HUES48 (cell line): ENCODE results near the gene UAP1.

Experiments used
- H3K27ac ChIP-seq: one replicate; pipeline ENCODE4 v1.7.0; 2013; ENCODE audit warnings: low read depth, low read length, inconsistent platforms
- H3K27me3 ChIP-seq: 2 replicates; pipeline ENCODE4 v1.6.1; 2013; ENCODE audit warnings: mild to moderate bottlenecking, low read length; ENCODE audit not compliant: control insufficient read depth, insufficient read depth
- H3K36me3 ChIP-seq: 2 replicates; pipeline ENCODE4 v1.6.1; 2013; ENCODE audit warnings: low read length; ENCODE audit not compliant: control insufficient read depth, insufficient read depth
- H3K4me1 ChIP-seq: 2 replicates; pipeline ENCODE4 v1.6.1; 2013; ENCODE audit warnings: mild to moderate bottlenecking, low read length; ENCODE audit not compliant: control insufficient read depth, insufficient read depth
- H3K4me3 ChIP-seq: 2 replicates; pipeline ENCODE4 v1.5.1; 2013; ENCODE audit warnings: mild to moderate bottlenecking, low read depth, low read length
- H3K9ac ChIP-seq: 2 replicates; pipeline ENCODE4 v1.6.1; 2013; ENCODE audit warnings: mild to moderate bottlenecking, low read depth, low read length, moderate library complexity
- H3K9me3 ChIP-seq: 2 replicates; pipeline ENCODE4 v1.6.1; 2013; ENCODE audit warnings: low read length; ENCODE audit not compliant: control insufficient read depth, insufficient read depth

Gene UAP1

GRCh38 chr1:162561616-162562469, at the start of gene UAP1:
TSS of gene UAP1 (plus strand) at chr1:162561722. CDS start at chr1:162566069, 4,347 bp downstream.
- Histone ChIP-seq H3K9ac (peak within 1 kb of the TSS; percentile 67), H3K9me3 (no peaks in the 10 kb centered on the region), H3K4me1 (peaks cover 11% of the 10 kb centered on the region), H3K27ac (peak within 1 kb of the TSS; percentile 80), H3K36me3 (peaks cover 6% of the 10 kb centered on the region), H3K4me3 (peak within 1 kb of the TSS; percentile 82), H3K27me3 (peaks cover 8% of the 10 kb centered on the region)

- H3K9ac ChIP-seq = no peak overlapping the region
- H3K4me3 ChIP-seq = no peak overlapping the region
- H3K27ac ChIP-seq = no peak overlapping the region
- no peaks in the 10 kb centered on the region for H3K9me3 ChIP-seq
- no peaks in the 10 kb centered on the region for H3K27me3 ChIP-seq
- peaks cover 13% of the 10 kb centered on the region for H3K4me1 ChIP-seq
- H3K36me3 ChIP-seq = peaks cover 49% of the 10 kb centered on the region
Measured at GRCh38 chr1:162527314-162527713, 34.2 kb upstream of the UAP1 start.

- Histone ChIP-seq H3K9ac (0 out of 2 replicates have a peak overlapping the region, but pooled peaks have one; percentile 18), H3K27ac (peak overlapping the region; percentile 22)
Measured at GRCh38 chr1:162530307-162530987, 31.1 kb upstream of the UAP1 start.

GRCh38 chr1:162530988-162531319, 30.6 kb upstream of the UAP1 start:
- H3K4me1 ChIP-seq = peaks cover 13% of the 10 kb centered on the region
- H3K27ac ChIP-seq = no peak overlapping the region
- 0 out of 2 replicates have a peak overlapping the region, but pooled peaks have one; percentile 18 for H3K9ac ChIP-seq

More at GRCh38 chr1:162530307-162530987, 31.1 kb upstream of the UAP1 start:
- no peaks in the 10 kb centered on the region for H3K9me3 ChIP-seq
- H3K36me3 ChIP-seq = peaks cover 23% of the 10 kb centered on the region
- H3K4me1 ChIP-seq = peaks cover 13% of the 10 kb centered on the region
- no peak overlapping the region for H3K4me3 ChIP-seq
- H3K27me3 ChIP-seq = no peaks in the 10 kb centered on the region

GRCh38 chr1:162535501-162535900, 26.0 kb upstream of the UAP1 start:
- Histone ChIP-seq H3K9ac (no peak overlapping the region), H3K9me3 (no peaks in the 10 kb centered on the region), H3K27ac (no peak overlapping the region), H3K36me3 (no peaks in the 10 kb centered on the region), H3K4me3 (no peak overlapping the region), H3K27me3 (no peaks in the 10 kb centered on the region), H3K4me1 (peaks cover 4% of the 10 kb centered on the region)

More at GRCh38 chr1:162530988-162531319, 30.6 kb upstream of the UAP1 start:
- no peaks in the 10 kb centered on the region for H3K27me3 ChIP-seq
- no peaks in the 10 kb centered on the region for H3K9me3 ChIP-seq
- H3K4me3 ChIP-seq = no peak overlapping the region
- H3K36me3 ChIP-seq = peaks cover 18% of the 10 kb centered on the region

- Histone ChIP-seq H3K9me3 (no peaks in the 10 kb centered on the region), H3K9ac (no peak overlapping the region), H3K36me3 (no peaks in the 10 kb centered on the region), H3K4me3 (no peak overlapping the region), H3K27me3 (no peaks in the 10 kb centered on the region), H3K4me1 (no peaks in the 10 kb centered on the region), H3K27ac (no peak overlapping the region)
Measured at GRCh38 chr1:162536511-162536910, 25.0 kb upstream of the UAP1 start.

GRCh38 chr1:162537216-162537615, 24.3 kb upstream of the UAP1 start:
- H3K36me3 ChIP-seq = no peaks in the 10 kb centered on the region
- H3K9ac ChIP-seq = no peak overlapping the region
- no peak overlapping the region for H3K4me3 ChIP-seq
- H3K9me3 ChIP-seq = no peaks in the 10 kb centered on the region
- H3K27ac ChIP-seq = no peak overlapping the region
- H3K27me3 ChIP-seq = no peaks in the 10 kb centered on the region
- H3K4me1 ChIP-seq = no peaks in the 10 kb centered on the region

GRCh38 chr1:162538815-162539431, 22.6 kb upstream of the UAP1 start:
- Histone ChIP-seq H3K9me3 (no peaks in the 10 kb centered on the region), H3K4me1 (no peaks in the 10 kb centered on the region), H3K36me3 (no peaks in the 10 kb centered on the region), H3K27ac (no peak overlapping the region), H3K27me3 (no peaks in the 10 kb centered on the region), H3K9ac (no peak overlapping the region), H3K4me3 (no peak overlapping the region)

GRCh38 chr1:162541619-162542141, 19.8 kb upstream of the UAP1 start:
- H3K4me1 ChIP-seq = no peaks in the 10 kb centered on the region
- H3K9ac ChIP-seq = no peak overlapping the region
- H3K27me3 ChIP-seq = no peaks in the 10 kb centered on the region
- no peaks in the 10 kb centered on the region for H3K36me3 ChIP-seq
- no peak overlapping the region for H3K4me3 ChIP-seq
- no peak overlapping the region for H3K27ac ChIP-seq
- H3K9me3 ChIP-seq = no peaks in the 10 kb centered on the region

GRCh38 chr1:162543228-162543627, 18.3 kb upstream of the UAP1 start:
- Histone ChIP-seq H3K9ac (no peak overlapping the region), H3K27me3 (no peaks in the 10 kb centered on the region), H3K9me3 (no peaks in the 10 kb centered on the region), H3K36me3 (no peaks in the 10 kb centered on the region), H3K4me1 (no peaks in the 10 kb centered on the region), H3K27ac (no peak overlapping the region), H3K4me3 (no peak overlapping the region)
